Renal cortical epithelial cell (primary cell): ENCODE results near the gene PDK1. TPM values are rescaled to one million over a fixed set of nuclear protein-coding genes. Genes with fewer than 3 reads are reported as not detected.
A peak's percentile ranks its signal among the peaks of the same experiment; 100 is the strongest.

Source experiments
- DNase-seq: peaks from one replicate; pipeline ENCODE4 v3.0.0-alpha.2; 2011; ENCODE audit warnings: low read depth
- total RNA-seq: library from RNA; depleted of rRNA; stranded (reverse); fragments of >200 nt; gene quantifications from 2 replicates; pipeline ENCODE4 v1.2.3, GENCODE V29; 2014

The PDK1 gene
- total RNA-seq, 1 donor from 2014 or later, result 19.5 TPM

- no peak for DNase-seq
These were observed 84.5 kb downstream of the PDK1 start for GRCh38 chr2:172640389-172640788.

- no peak for DNase-seq
These were observed 86.6 kb downstream of the PDK1 start for GRCh38 chr2:172642301-172643020.

- peak; percentile 21 for DNase-seq
These were observed 87.3 kb downstream of the PDK1 start for GRCh38 chr2:172643142-172643541.

GRCh38 chr2:172647439-172647838, 91.5 kb downstream of the PDK1 start:
- DNase-seq, result no peak

GRCh38 chr2:172655091-172655837, 99.4 kb downstream of the PDK1 start:
- DNase-seq, result peak; percentile 93

GRCh38 chr2:172655838-172656573, 100.1 kb downstream of the PDK1 start:
- DNase-seq, result no peak

Other genes starting within 250 kb of the PDK1 start
- 16.6 and 84.9 TPM in 2 replicates for gene ITGA6, start 128.5 kb upstream of the PDK1 start, total RNA-seq
- gene RAPGEF4, start 179.8 kb downstream of the PDK1 start, total RNA-seq, result under 0.01 and 1.2 TPM in 2 replicates